NT2/D1 (cell line): ENCODE measurements around the gene SRBD1.

Experiments used
- SUZ12 ChIP-seq: IDR thresholded peaks from 2 replicates; pipeline ENCODE4 v1.6.1; 2011; ENCODE audit not compliant: insufficient read length, insufficient read depth; ENCODE audit errors: extremely low read depth
- ZNF274 ChIP-seq: IDR thresholded peaks from 2 replicates; pipeline ENCODE4 v1.6.1; 2011; ENCODE audit warnings: mild to moderate bottlenecking, low read depth, low read length

GRCh38 chr2:45418532-45418931 is 192.5 kb downstream of the SRBD1 start:
- TF ChIP-seq SUZ12 (no peak), ZNF274 (no peak)
